NCI-H1092 treated with DMSO at 0.1 percent for 48 hours (cell line): ENCODE measurements around the gene ZNF398.

Source experiments
- DNase-seq: peaks from one replicate; lab custom pipeline; 2025; lab: John Stamatoyannopoulos, UW

Gene ZNF398

GRCh38 chr7:149228831-149229471 lies 81.7 kb downstream of the ZNF398 start:
- DNase-seq, result no peak

- no peak for DNase-seq
Observed at GRCh38 chr7:149229526-149229925, 82.3 kb downstream of the ZNF398 start.

- no peak for DNase-seq
Observed at GRCh38 chr7:149232362-149232761, 85.1 kb downstream of the ZNF398 start.
